ENCODE measurements around the gene SH2D3A.
"Not testable (repeated sequence)": the region's sequence is repeated elsewhere in the genome, so short reads cannot be mapped to it uniquely, and the experiment has no call there.

GRCh38 chr19:6708913-6709312, 58.3 kb downstream of the SH2D3A start:
- not testable (repeated sequence) for TF ChIP-seq EZH2 (IDR thresholded peaks at IDR 0.05; ENCODE audit: low read length, missing control alignments); CTCF (conservative IDR thresholded peaks at IDR 0.05 in 1 of 2, IDR thresholded peaks at IDR 0.05 in 1 of 2; ENCODE audit: low read depth in 1 of 2, low read length in 2 of 2)

Data from fibroblast of lung (primary cell).